Measurements from ENCODE around the gene CFAP20. TPM values are rescaled to one million over a fixed set of nuclear protein-coding genes. Genes with fewer than 3 reads are reported as not detected.
A peak's percentile ranks its signal among the peaks of the same experiment; 100 is the strongest.

CFAP20 gene
- total RNA-seq, 1 donor from 2014 or later = 24.9 TPM

DNA sequence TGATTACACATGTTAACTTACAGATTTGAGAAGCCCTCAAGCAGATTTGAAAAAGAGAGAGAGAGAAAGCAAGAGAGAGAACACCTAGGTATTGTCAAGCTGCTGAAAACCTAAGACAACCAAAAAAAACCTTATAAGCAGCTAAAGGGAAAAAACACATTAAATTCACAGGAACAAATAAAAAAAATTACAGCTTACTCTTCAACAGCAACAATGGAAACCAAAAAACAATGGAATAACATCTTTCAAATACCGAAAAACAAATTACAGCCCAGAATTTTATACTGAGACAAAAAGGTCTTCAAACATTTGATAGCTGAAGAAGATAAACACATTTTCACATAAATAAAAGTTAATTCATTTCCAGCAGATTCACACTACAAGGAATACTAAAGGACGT lies 8.4 kb upstream of the CFAP20 start:
- no peaks in the 10 kb centered on the region for H3K27me3 Mint-ChIP-seq
- CTCF ChIA-PET = no interaction called here
- POLR2A ChIA-PET = no interaction called here
- peaks cover 12% of the 10 kb centered on the region for H3K9me3 Mint-ChIP-seq
- no peak for ATAC-seq (ENCODE audit: low read depth)
- no peak overlapping the region for H3K4me3 Mint-ChIP-seq
- H3K27ac Mint-ChIP-seq = no peak overlapping the region
- TF ChIP-seq, protein P1, sequence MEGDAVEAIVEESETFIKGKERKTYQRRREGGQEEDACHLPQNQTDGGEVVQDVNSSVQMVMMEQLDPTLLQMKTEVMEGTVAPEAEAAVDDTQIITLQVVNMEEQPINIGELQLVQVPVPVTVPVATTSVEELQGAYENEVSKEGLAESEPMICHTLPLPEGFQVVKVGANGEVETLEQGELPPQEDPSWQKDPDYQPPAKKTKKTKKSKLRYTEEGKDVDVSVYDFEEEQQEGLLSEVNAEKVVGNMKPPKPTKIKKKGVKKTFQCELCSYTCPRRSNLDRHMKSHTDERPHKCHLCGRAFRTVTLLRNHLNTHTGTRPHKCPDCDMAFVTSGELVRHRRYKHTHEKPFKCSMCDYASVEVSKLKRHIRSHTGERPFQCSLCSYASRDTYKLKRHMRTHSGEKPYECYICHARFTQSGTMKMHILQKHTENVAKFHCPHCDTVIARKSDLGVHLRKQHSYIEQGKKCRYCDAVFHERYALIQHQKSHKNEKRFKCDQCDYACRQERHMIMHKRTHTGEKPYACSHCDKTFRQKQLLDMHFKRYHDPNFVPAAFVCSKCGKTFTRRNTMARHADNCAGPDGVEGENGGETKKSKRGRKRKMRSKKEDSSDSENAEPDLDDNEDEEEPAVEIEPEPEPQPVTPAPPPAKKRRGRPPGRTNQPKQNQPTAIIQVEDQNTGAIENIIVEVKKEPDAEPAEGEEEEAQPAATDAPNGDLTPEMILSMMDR (IDR thresholded peaks at IDR 0.05) = no peak
- peaks cover 30% of the 10 kb centered on the region for H3K36me3 Mint-ChIP-seq (ENCODE audit: low read depth)
- H3K4me1 Mint-ChIP-seq = no peaks in the 10 kb centered on the region
- intact Hi-C loops (cut with micrococcal nuclease) = no loop called here
- no peak for DNase-seq

DNA sequence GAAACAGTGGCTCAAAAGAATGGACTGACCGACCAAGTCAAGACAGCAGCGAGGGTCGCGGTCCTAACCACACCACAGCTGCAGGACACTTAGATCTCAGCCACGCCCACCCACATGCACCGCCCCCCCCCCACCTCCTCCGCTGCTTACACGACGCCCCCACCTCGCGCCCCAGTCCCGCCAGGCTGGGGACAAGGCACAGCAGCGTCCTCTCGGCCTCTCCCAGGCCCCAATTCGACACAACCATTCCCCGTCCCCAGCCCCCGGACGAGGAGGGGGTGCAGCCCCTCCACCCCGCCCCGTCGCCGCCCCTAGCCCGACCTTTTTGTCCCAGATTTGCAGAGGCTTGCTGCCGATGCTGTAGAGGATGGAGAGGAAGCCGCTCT lies 477 bp downstream of the CFAP20 start:
- DNase-seq = no peak
- TF ChIP-seq, protein P1 (IDR thresholded peaks at IDR 0.05) = no peak
- Mint-ChIP-seq H3K27ac (peak overlapping the region; percentile 85), H3K4me3 (peak overlapping the region; percentile 89), H3K9me3 (no peaks in the 10 kb centered on the region), H3K4me1 (peaks cover 54% of the 10 kb centered on the region), H3K36me3 (ENCODE audit: low read depth) (peaks cover 4% of the 10 kb centered on the region), H3K27me3 (no peaks in the 10 kb centered on the region)
- ATAC-seq (ENCODE audit: low read depth) = no peak
- intact Hi-C loops (cut with micrococcal nuclease) = loop anchor here (1.0 to 10.0 kb wide), 13 partner anchors 70 to 1521 kb away; partner anchors contain the start of genes CIAPIN1, COQ9, CSNK2A2 and GINS3
- ChIA-PET CTCF (interaction anchor here (0.6 kb wide), 1 partner anchor 178 kb away, joined by 3 read pairs; no protein-coding TSS in a partner anchor), POLR2A (interaction anchor here (0.5 to 1.3 kb wide), 9 partner anchors 17 to 500 kb away, joined by 3 to 9 read pairs (median 4); partner anchors contain the start of genes CNOT1 and KATNB1)

DNA sequence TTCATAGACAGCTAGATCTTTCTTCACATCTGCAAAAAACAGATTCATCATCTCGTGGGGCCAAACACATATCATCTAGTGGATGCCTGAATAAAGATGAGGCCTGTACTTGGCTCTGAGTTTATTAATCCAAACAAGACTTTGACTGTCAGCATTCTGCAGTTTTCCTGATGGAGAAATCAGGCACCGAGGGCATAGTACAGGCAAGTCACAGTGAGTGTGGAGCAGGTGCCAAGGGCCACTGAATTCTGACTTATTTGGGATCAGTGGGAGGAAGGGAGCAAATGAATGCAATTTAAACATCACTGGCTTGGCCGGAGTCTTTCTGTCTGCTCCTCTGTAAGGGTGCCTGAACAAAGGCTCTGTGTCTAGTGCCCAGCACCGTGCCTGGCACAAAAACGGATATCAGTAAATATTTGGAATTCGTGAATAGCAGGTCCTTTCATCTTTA lies 975 bp downstream of the CFAP20 start:
- intact Hi-C loops (cut with micrococcal nuclease) = loop anchor here (5.0 to 10.0 kb wide), 4 partner anchors 387 to 1521 kb away; partner anchors contain the start of genes CIAPIN1, COQ9, MT2A and SETD6
- Mint-ChIP-seq H3K4me3 (peak overlapping the region; percentile 89), H3K4me1 (peaks cover 55% of the 10 kb centered on the region), H3K9me3 (no peaks in the 10 kb centered on the region), H3K36me3 (ENCODE audit: low read depth) (peaks cover 4% of the 10 kb centered on the region), H3K27ac (peak overlapping the region; percentile 69), H3K27me3 (no peaks in the 10 kb centered on the region)
- DNase-seq (no peak), ATAC-seq (ENCODE audit: low read depth) (no peak)
- CTCF ChIA-PET = interaction anchor here (0.6 kb wide), 1 partner anchor 178 kb away, joined by 3 read pairs; no protein-coding TSS in a partner anchor
- POLR2A ChIA-PET = interaction anchor here (0.6 to 1.2 kb wide), 2 partner anchors 17 to 27 kb away, joined by 3 to 4 read pairs; no protein-coding TSS in a partner anchor
- TF ChIP-seq, protein P1 (IDR thresholded peaks at IDR 0.05) = no peak

DNA sequence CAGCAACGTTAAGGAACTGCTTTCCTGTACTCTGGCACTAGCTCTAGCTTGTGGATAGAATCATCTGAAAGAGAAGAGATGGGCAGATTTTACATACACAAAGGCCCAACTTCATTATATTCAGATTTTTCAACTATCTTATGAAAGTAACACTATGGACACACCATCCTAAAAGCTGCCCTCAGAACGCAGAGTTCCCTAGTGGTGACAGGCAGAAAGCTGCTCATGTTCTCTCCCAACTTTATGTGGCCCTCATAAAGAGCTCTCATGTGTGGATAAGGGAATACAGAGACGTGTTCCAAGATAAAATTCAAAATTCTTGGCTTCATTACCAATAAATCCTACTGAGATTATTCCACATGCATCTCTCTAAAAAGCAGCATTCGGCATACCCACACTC lies 1.5 kb downstream of the CFAP20 start:
- Mint-ChIP-seq H3K9me3 (no peaks in the 10 kb centered on the region), H3K36me3 (ENCODE audit: low read depth) (peaks cover 4% of the 10 kb centered on the region), H3K4me3 (peak overlapping the region; percentile 89), H3K4me1 (peaks cover 57% of the 10 kb centered on the region), H3K27me3 (no peaks in the 10 kb centered on the region), H3K27ac (peak overlapping the region; percentile 69)
- POLR2A ChIA-PET = interaction anchor here (0.6 kb wide), 2 partner anchors 27 to 103 kb away, joined by 3 to 4 read pairs; no protein-coding TSS in a partner anchor
- ATAC-seq (ENCODE audit: low read depth) = no peak
- DNase-seq = no peak
- intact Hi-C loops (cut with micrococcal nuclease) = loop anchor here (5.0 to 10.0 kb wide), 4 partner anchors 387 to 1520 kb away; partner anchors contain the start of genes CIAPIN1, COQ9, MT2A and SETD6
- TF ChIP-seq, protein P1 (IDR thresholded peaks at IDR 0.05) = no peak
- CTCF ChIA-PET = no interaction called here

DNA sequence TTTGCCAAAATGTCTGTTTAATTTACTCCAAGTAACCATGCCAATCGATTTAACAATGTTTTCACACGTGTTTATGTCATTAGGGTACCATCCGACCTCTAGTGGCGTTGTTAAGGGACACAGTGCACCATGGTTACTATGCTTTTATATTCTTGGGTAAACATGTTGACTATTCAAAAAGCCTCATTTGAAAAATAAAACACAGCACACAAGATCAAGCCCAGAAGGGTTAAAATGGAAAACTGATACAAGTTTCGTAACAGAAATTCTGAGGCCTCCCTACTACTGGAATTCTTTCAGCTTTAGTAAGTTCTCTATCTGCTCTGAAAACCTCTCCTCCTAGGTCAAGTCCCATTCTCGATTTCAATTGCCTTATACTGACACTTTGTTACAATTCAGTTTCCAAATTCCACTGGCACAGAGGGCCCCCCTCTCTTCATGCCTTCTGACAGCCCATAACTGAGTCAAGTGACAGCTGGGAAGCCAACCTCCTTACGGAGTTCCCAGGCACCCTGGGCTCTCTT lies 2.1 kb downstream of the CFAP20 start:
- peaks cover 60% of the 10 kb centered on the region for H3K4me1 Mint-ChIP-seq
- ChIA-PET CTCF (interaction anchor here (0.8 kb wide), 1 partner anchor 72 kb away, joined by 4 read pairs; no protein-coding TSS in a partner anchor), POLR2A (interaction anchor here (0.6 kb wide), 1 partner anchor 103 kb away, joined by 3 read pairs; no protein-coding TSS in a partner anchor)
- H3K4me3 Mint-ChIP-seq = peak overlapping the region; percentile 63
- no peaks in the 10 kb centered on the region for H3K9me3 Mint-ChIP-seq
- DNase-seq (no peak), ATAC-seq (ENCODE audit: low read depth) (no peak)
- TF ChIP-seq, protein P1 (IDR thresholded peaks at IDR 0.05) = no peak
- H3K36me3 Mint-ChIP-seq (ENCODE audit: low read depth) = peaks cover 4% of the 10 kb centered on the region
- no peaks in the 10 kb centered on the region for H3K27me3 Mint-ChIP-seq
- peak overlapping the region; percentile 69 for H3K27ac Mint-ChIP-seq
- intact Hi-C loops (cut with micrococcal nuclease) = loop anchor here (5.0 to 10.0 kb wide), 4 partner anchors 388 to 1520 kb away; partner anchors contain the start of genes CIAPIN1, COQ9, MT2A and SETD6
